ENCODE data around the gene GP1BB. TPM values are rescaled to one million over a fixed set of nuclear protein-coding genes. Genes with fewer than 3 reads are reported as not detected.
"Not testable (repeated sequence)": the region's sequence is repeated elsewhere in the genome, so short reads cannot be mapped to it uniquely, and the experiment has no call there.

GP1BB gene
- total RNA-seq, 4 donors from 2014 or later, result 39.8 to 65.1 (median 51.0) TPM

GRCh38 chr22:19722982-19723231 lies 432 bp upstream of the GP1BB start:
- TF ChIP-seq POLR2A (IDR thresholded peaks at IDR 0.05), result no peak
- TF ChIP-seq, protein P1, sequence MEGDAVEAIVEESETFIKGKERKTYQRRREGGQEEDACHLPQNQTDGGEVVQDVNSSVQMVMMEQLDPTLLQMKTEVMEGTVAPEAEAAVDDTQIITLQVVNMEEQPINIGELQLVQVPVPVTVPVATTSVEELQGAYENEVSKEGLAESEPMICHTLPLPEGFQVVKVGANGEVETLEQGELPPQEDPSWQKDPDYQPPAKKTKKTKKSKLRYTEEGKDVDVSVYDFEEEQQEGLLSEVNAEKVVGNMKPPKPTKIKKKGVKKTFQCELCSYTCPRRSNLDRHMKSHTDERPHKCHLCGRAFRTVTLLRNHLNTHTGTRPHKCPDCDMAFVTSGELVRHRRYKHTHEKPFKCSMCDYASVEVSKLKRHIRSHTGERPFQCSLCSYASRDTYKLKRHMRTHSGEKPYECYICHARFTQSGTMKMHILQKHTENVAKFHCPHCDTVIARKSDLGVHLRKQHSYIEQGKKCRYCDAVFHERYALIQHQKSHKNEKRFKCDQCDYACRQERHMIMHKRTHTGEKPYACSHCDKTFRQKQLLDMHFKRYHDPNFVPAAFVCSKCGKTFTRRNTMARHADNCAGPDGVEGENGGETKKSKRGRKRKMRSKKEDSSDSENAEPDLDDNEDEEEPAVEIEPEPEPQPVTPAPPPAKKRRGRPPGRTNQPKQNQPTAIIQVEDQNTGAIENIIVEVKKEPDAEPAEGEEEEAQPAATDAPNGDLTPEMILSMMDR (IDR thresholded peaks at IDR 0.05), result no peak
- no peak for DNase-seq (ENCODE audit: low spot score in 2 of 2)
- 53 to 77% methylated on average over 15 of the region's 15 CpGs for WGBS, 2 donors
- intact Hi-C loops (cut with DNase I; ENCODE audit: low total_unique reads), result no loop called here
- no peak overlapping the region for H3K4me3 ChIP-seq (ENCODE audit: low read depth, poor library complexity, severe bottlenecking)

GRCh38 chr22:19723983-19724827 lies 866 bp downstream of the GP1BB start:
- 36 to 46% methylated on average over 13 to 56 of the region's 89 CpGs for WGBS, 2 donors
- intact Hi-C loops (cut with DNase I; ENCODE audit: low total_unique reads), result no loop called here
- no peak for TF ChIP-seq POLR2A (IDR thresholded peaks at IDR 0.05)
- TF ChIP-seq, protein P1 (IDR thresholded peaks at IDR 0.05), result no peak
- no peak overlapping the region for H3K4me3 ChIP-seq (ENCODE audit: low read depth, poor library complexity, severe bottlenecking)
- DNase-seq (ENCODE audit: low spot score in 2 of 2), result no peak

GRCh38 chr22:19724927-19725661 lies 1.8 kb downstream of the GP1BB start:
- no peak for DNase-seq (ENCODE audit: low spot score in 2 of 2)
- 71 to 74% methylated on average over 45 of the region's 45 CpGs for WGBS, 2 donors
- TF ChIP-seq, protein P1 (IDR thresholded peaks at IDR 0.05), result no peak
- no peak for TF ChIP-seq POLR2A (IDR thresholded peaks at IDR 0.05)
- intact Hi-C loops (cut with DNase I; ENCODE audit: low total_unique reads), result no loop called here
- H3K4me3 ChIP-seq (ENCODE audit: low read depth, poor library complexity, severe bottlenecking), result no peak overlapping the region

DNA sequence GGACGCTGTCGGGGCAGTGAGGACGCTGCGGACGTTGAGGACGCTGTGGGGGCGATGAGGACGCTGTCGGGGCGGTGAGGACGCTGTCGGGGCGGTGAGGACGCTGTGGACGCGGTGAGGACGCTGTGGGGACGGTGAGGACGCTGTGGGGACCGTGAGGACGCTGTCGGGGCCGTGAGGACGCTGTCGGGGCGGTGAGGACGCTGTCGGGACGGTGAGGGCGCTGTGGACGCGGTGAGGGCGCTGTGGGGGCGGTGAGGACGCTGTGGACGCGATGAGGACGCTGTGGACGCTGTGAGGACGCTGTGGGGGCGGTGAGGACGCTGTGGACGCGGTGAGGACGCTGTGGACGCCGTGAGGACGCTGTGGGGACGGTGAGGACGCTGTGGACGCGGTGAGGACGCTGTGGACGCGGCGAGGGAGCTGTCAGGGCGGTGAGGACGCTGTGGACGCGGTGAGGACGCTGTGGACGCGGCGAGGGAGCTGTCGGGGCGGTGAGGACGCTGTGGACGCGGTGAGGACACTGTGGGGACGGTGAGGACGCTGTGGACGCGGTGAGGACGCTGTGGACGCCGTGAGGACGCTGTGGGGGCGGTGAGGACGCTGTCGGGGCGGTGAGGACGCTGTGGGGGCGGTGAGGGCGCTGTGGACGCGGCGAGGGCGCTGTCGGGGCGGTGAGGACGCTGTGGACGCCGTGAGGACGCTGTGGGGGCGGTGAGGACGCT lies 2.9 kb downstream of the GP1BB start:
- WGBS, 2 donors, result 82 to 89% methylated on average over 96 of the region's 96 CpGs
- H3K4me3 ChIP-seq (ENCODE audit: low read depth, poor library complexity, severe bottlenecking); DNase-seq (ENCODE audit: low spot score in 2 of 2); intact Hi-C loops (cut with DNase I; ENCODE audit: low total_unique reads): not testable (repeated sequence)

DNA sequence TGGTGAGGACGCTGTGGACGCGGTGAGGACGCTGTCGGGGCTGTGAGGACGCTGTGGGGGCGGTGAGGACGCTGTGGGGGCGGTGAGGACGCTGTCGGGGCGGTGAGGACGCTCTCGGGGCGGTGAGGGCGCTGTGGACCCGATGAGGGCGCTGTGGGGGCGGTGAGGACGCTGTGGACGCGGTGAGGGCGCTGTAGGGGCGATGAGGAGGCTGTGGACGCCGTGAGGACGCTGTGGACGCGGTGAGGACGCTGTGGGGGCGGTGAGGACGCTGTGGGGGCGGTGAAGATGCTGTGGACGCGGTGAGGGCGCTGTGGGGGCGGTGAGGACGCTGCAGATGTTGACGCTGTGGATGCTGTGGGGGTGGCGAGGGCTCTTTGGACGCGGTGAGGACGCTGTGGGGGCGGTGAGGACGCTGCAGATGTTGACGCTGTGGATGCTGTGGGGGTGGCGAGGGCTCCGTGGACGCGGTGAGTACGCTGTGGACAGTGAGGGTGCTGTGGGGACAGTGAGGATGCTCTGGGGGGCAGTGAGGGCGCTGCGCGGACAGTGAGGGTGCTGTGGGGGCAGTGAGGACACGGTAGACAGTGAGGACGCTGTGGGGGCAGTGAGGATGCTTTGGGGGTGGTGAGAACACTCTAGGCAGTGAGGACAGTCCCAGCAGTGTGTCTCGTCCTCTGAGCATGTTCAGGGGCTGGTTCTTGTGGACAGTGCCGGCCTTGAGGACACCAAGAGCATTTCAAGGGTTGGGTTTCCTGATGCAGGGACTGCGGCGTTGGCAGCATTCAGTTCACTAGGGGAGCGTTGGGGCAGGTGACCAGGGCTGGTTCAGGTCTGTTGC lies 4.2 kb downstream of the GP1BB start:
- WGBS, 2 donors, result 63 to 71% methylated on average over 61 of the region's 61 CpGs
- intact Hi-C loops (cut with DNase I; ENCODE audit: low total_unique reads), result no loop called here
- DNase-seq (ENCODE audit: low spot score in 2 of 2), result no peak
- H3K4me3 ChIP-seq (ENCODE audit: low read depth, poor library complexity, severe bottlenecking), result no peak overlapping the region
- no peak for TF ChIP-seq POLR2A (IDR thresholded peaks at IDR 0.05)
- TF ChIP-seq, protein P1 (IDR thresholded peaks at IDR 0.05), result no peak

Measured in lower leg skin (tissue), 4 donors.